Myocyte (in vitro differentiated cells): ENCODE data around the gene KRTAP5-9. TPM values are rescaled to one million over a fixed set of nuclear protein-coding genes. Genes with fewer than 3 reads are reported as not detected.
"Not testable (repeated sequence)": the region's sequence is repeated elsewhere in the genome, so short reads cannot be mapped to it uniquely, and the experiment has no call there.

ENCODE experiments used
- DNase-seq: peaks from one replicate; pipeline ENCODE4 v3.0.0-alpha.2; 2012; ENCODE audit warnings: low read depth
- total RNA-seq: library from RNA; depleted of rRNA; stranded (reverse); fragments of >200 nt; gene quantifications from 2 replicates; pipeline ENCODE4 v1.2.3, GENCODE V29; 2014

The KRTAP5-9 gene
- total RNA-seq, 1 donor from 2014 or later: 0.29 TPM

- no peak for DNase-seq
Measured at GRCh38 chr11:71557257-71557656, 9.0 kb downstream of the KRTAP5-9 start.

GRCh38 chr11:71558996-71559395 lies 10.8 kb downstream of the KRTAP5-9 start:
- no peak for DNase-seq

- no peak for DNase-seq
Measured at GRCh38 chr11:71562120-71562519, 13.9 kb downstream of the KRTAP5-9 start.

GRCh38 chr11:71563406-71563805 lies 15.2 kb downstream of the KRTAP5-9 start:
- DNase-seq: peak; percentile 78

- DNase-seq: no peak
Measured at GRCh38 chr11:71564430-71564829, 16.2 kb downstream of the KRTAP5-9 start.

- DNase-seq: no peak
Measured at GRCh38 chr11:71565263-71565662, 17.0 kb downstream of the KRTAP5-9 start, which contains the start of gene KRTAP5-10. Gene KRTAP5-10, plus strand, starts transcription at chr11:71565563. Its CDS starts 25 bp downstream, at chr11:71565588.

GRCh38 chr11:71566081-71566620 lies 17.9 kb downstream of the KRTAP5-9 start:
- DNase-seq: no peak

- not testable (repeated sequence) for DNase-seq
Measured at GRCh38 chr11:71566626-71567599, 18.7 kb downstream of the KRTAP5-9 start.

- not testable (repeated sequence) for DNase-seq
Measured at GRCh38 chr11:71567633-71568032, 19.4 kb downstream of the KRTAP5-9 start.

- peak; percentile 7 for DNase-seq
Measured at GRCh38 chr11:71568704-71569349, 20.6 kb downstream of the KRTAP5-9 start.

- DNase-seq: not testable (repeated sequence)
Measured at GRCh38 chr11:71571101-71571850, 23.1 kb downstream of the KRTAP5-9 start.

- DNase-seq: no peak
Measured at GRCh38 chr11:71572811-71573210, 24.6 kb downstream of the KRTAP5-9 start.

- no peak for DNase-seq
Measured at GRCh38 chr11:71574418-71574817, 26.2 kb downstream of the KRTAP5-9 start.

- DNase-seq: no peak
Measured at GRCh38 chr11:71575723-71576424, 27.7 kb downstream of the KRTAP5-9 start.

GRCh38 chr11:71576688-71577465 lies 28.7 kb downstream of the KRTAP5-9 start:
- not testable (repeated sequence) for DNase-seq

GRCh38 chr11:71577469-71578004 lies 29.3 kb downstream of the KRTAP5-9 start:
- no peak for DNase-seq

GRCh38 chr11:71579513-71579912 lies 31.3 kb downstream of the KRTAP5-9 start:
- not testable (repeated sequence) for DNase-seq

- DNase-seq: peak; percentile 84
Measured at GRCh38 chr11:71580057-71581003, 32.1 kb downstream of the KRTAP5-9 start.
